Fibroblast of skin of abdomen (primary cell): ENCODE measurements around the gene ZC3H12C.
A peak's percentile ranks its signal among the peaks of the same experiment; 100 is the strongest.
"Not testable (repeated sequence)": the region's sequence is repeated elsewhere in the genome, so short reads cannot be mapped to it uniquely, and the experiment has no call there.

Experiments
- DNase-seq: peaks from one replicate; pipeline ENCODE4 v3.0.0-alpha.2; 2013

ZC3H12C gene

GRCh38 chr11:110185121-110185591 is 92.0 kb downstream of the ZC3H12C start:
- DNase-seq, result peak; percentile 55

- no peak for DNase-seq
Observed at GRCh38 chr11:110185599-110185998, 92.4 kb downstream of the ZC3H12C start.

- no peak for DNase-seq
Observed at GRCh38 chr11:110186456-110186855, 93.3 kb downstream of the ZC3H12C start.

GRCh38 chr11:110186867-110187266 is 93.7 kb downstream of the ZC3H12C start:
- DNase-seq, result no peak

GRCh38 chr11:110187731-110188130 is 94.5 kb downstream of the ZC3H12C start:
- no peak for DNase-seq

- no peak for DNase-seq
Observed at GRCh38 chr11:110190885-110191284, 97.7 kb downstream of the ZC3H12C start.

- DNase-seq, result not testable (repeated sequence)
Observed at GRCh38 chr11:110192604-110193282, 99.6 kb downstream of the ZC3H12C start.

GRCh38 chr11:110194211-110194766 is 101.1 kb downstream of the ZC3H12C start:
- DNase-seq, result peak; percentile 59

GRCh38 chr11:110196241-110196754 is 103.1 kb downstream of the ZC3H12C start:
- DNase-seq, result peak; percentile 85

- no peak for DNase-seq
Observed at GRCh38 chr11:110196884-110197420, 103.8 kb downstream of the ZC3H12C start.

GRCh38 chr11:110198031-110198729 is 105.0 kb downstream of the ZC3H12C start:
- peak; percentile 26 for DNase-seq

GRCh38 chr11:110199184-110199981 is 106.2 kb downstream of the ZC3H12C start:
- DNase-seq, result no peak

GRCh38 chr11:110200241-110200640 is 107.0 kb downstream of the ZC3H12C start:
- DNase-seq, result no peak

GRCh38 chr11:110200836-110201235 is 107.6 kb downstream of the ZC3H12C start:
- DNase-seq, result no peak

GRCh38 chr11:110207123-110207522 is 113.9 kb downstream of the ZC3H12C start:
- DNase-seq, result no peak

GRCh38 chr11:110208678-110209312 is 115.6 kb downstream of the ZC3H12C start:
- not testable (repeated sequence) for DNase-seq

GRCh38 chr11:110209313-110209694 is 116.1 kb downstream of the ZC3H12C start:
- not testable (repeated sequence) for DNase-seq

GRCh38 chr11:110217223-110217877 is 124.2 kb downstream of the ZC3H12C start:
- no peak for DNase-seq

GRCh38 chr11:110217936-110218335 is 124.7 kb downstream of the ZC3H12C start:
- no peak for DNase-seq

- no peak for DNase-seq
Observed at GRCh38 chr11:110219006-110219785, 126.0 kb downstream of the ZC3H12C start.
